Measurements from ENCODE around the gene UBE2F. TPM values are rescaled to one million over a fixed set of nuclear protein-coding genes. Genes with fewer than 3 reads are reported as not detected.

UBE2F gene
- polyA plus RNA-seq, 1 donor = 44.7 TPM

GRCh38 chr2:238069877-238070276 lies 103.1 kb downstream of the UBE2F start:
- peaks cover 5% of the 10 kb centered on the region for H3K4me1 ChIP-seq (ENCODE audit: control insufficient read depth, insufficient read depth, low read length)
- no peak overlapping the region for H3K27ac ChIP-seq (ENCODE audit: low read length)
- H3K9me3 ChIP-seq (ENCODE audit: control insufficient read depth, low read depth, low read length) = peaks cover 2% of the 10 kb centered on the region
- H3K4me3 ChIP-seq (ENCODE audit: low read length) = no peak overlapping the region
- no CpG with 5 or more reads among the region's 9 CpGs for WGBS (ENCODE audit: insufficient coverage, low lambda C conversion rate)
- peaks cover 53% of the 10 kb centered on the region for H3K36me3 ChIP-seq (ENCODE audit: control insufficient read depth, insufficient read depth, low read length)
- no peak for DNase-seq
- H3K27me3 ChIP-seq (ENCODE audit: control insufficient read depth, insufficient read depth, low read length) = no peaks in the 10 kb centered on the region

DNA sequence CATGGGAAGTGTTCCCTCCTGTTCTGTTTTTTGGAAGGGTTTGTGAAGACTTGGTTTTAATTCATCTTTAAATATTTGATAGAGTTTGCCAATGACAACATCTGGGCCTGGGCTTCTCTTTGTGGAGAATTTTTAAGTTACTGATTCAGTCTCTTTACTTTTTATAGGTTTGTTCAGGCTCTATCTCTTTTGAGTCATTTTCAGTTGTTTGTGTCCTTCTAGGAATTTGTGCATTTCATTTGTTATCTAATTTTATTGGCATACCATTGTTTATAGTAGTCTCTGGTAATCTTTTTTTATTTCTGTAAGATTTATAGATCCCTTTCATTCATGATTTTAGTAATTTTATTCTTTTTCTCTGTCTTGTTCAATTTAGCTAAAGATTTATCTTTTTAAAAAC lies 108.6 kb downstream of the UBE2F start:
- no peaks in the 10 kb centered on the region for H3K27me3 ChIP-seq (ENCODE audit: control insufficient read depth, insufficient read depth, low read length)
- H3K9me3 ChIP-seq (ENCODE audit: control insufficient read depth, low read depth, low read length) = peaks cover 9% of the 10 kb centered on the region
- peaks cover 31% of the 10 kb centered on the region for H3K36me3 ChIP-seq (ENCODE audit: control insufficient read depth, insufficient read depth, low read length)
- H3K27ac ChIP-seq (ENCODE audit: low read length) = no peak overlapping the region
- no peak overlapping the region for H3K4me3 ChIP-seq (ENCODE audit: low read length)
- H3K4me1 ChIP-seq (ENCODE audit: control insufficient read depth, insufficient read depth, low read length) = no peaks in the 10 kb centered on the region
- no peak for DNase-seq

DNA sequence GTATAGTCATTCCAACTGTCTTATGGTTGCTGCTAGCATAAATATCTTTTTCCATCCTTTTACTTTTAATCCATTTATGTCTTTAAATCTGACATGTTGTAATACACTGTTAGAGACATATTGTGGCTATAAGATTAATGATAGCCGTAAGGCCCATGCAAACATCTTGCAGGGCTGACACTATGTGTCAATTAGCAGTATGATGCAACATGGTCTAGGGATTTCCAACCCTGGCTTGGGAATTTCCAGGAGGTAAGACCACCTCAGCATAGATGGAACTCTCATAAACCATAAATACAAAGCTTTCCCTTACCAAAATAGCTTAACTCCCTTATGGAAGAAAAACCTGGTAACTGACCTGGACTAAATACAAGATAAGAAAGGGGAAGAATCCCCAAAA lies 110.5 kb downstream of the UBE2F start:
- Histone ChIP-seq H3K27me3 (ENCODE audit: control insufficient read depth, insufficient read depth, low read length) (no peaks in the 10 kb centered on the region), H3K27ac (ENCODE audit: low read length) (no peak overlapping the region), H3K9me3 (ENCODE audit: control insufficient read depth, low read depth, low read length) (peaks cover 12% of the 10 kb centered on the region), H3K4me1 (ENCODE audit: control insufficient read depth, insufficient read depth, low read length) (no peaks in the 10 kb centered on the region), H3K4me3 (ENCODE audit: low read length) (no peak overlapping the region), H3K36me3 (ENCODE audit: control insufficient read depth, insufficient read depth, low read length) (peaks cover 40% of the 10 kb centered on the region)
- no CpG with 5 or more reads among the region's 1 CpG for WGBS (ENCODE audit: insufficient coverage, low lambda C conversion rate)
- no peak for DNase-seq

DNA sequence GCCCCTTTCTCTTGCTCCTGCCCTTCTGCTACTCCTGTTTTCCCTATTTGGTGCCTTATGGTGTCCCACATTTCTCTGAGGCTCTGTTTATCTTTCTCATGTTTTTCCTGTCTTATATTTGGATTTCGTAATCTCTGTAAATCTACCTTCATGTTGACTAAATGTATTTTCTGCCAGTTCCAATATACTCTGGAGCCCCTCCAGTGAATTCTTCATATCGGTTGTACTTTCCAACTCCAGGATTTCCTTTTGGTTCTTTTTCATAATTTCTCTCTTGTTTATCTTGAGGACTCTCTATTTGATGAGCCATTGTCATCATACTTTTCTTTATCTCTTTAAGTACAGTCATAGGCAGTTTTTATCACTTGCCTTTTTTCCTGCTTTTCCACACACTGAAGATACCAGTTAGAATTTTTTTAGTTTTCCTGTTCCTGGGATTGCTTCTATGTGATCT lies 113.1 kb downstream of the UBE2F start:
- H3K27me3 ChIP-seq (ENCODE audit: control insufficient read depth, insufficient read depth, low read length) = no peaks in the 10 kb centered on the region
- DNase-seq = no peak
- no peak overlapping the region for H3K27ac ChIP-seq (ENCODE audit: low read length)
- H3K9me3 ChIP-seq (ENCODE audit: control insufficient read depth, low read depth, low read length) = peaks cover 10% of the 10 kb centered on the region
- WGBS (ENCODE audit: insufficient coverage, low lambda C conversion rate) = 100% methylated on average over 2 of the region's 2 CpGs
- H3K4me1 ChIP-seq (ENCODE audit: control insufficient read depth, insufficient read depth, low read length) = no peaks in the 10 kb centered on the region
- no peak overlapping the region for H3K4me3 ChIP-seq (ENCODE audit: low read length)
- peaks cover 52% of the 10 kb centered on the region for H3K36me3 ChIP-seq (ENCODE audit: control insufficient read depth, insufficient read depth, low read length)

DNA sequence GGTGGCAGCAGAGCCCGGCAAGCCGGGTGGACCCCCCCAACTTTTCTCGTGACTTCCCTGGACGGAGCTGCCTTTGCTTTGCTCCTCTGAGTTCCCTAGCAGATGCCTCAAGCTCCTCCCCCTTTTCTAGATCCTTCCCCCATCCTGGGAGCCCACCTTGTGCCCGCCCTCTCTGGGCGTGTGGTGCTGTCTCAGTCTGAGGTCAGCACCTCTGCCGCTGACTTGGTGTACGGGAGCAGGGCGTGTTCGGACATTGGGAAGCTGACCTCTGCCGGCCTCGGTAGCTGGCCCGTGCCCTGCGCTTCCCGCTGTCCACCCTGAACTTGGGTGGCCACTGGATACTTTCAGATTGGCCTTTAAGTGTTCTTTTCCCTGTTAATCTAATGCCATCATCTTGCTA lies 113.7 kb downstream of the UBE2F start:
- Histone ChIP-seq H3K27ac (ENCODE audit: low read length) (no peak overlapping the region), H3K9me3 (ENCODE audit: control insufficient read depth, low read depth, low read length) (peaks cover 10% of the 10 kb centered on the region), H3K4me3 (ENCODE audit: low read length) (no peak overlapping the region), H3K4me1 (ENCODE audit: control insufficient read depth, insufficient read depth, low read length) (no peaks in the 10 kb centered on the region), H3K36me3 (ENCODE audit: control insufficient read depth, insufficient read depth, low read length) (peaks cover 55% of the 10 kb centered on the region), H3K27me3 (ENCODE audit: control insufficient read depth, insufficient read depth, low read length) (no peaks in the 10 kb centered on the region)
- no CpG with 5 or more reads among the region's 15 CpGs for WGBS (ENCODE audit: insufficient coverage, low lambda C conversion rate)
- no peak for DNase-seq

- Histone ChIP-seq H3K4me1 (ENCODE audit: control insufficient read depth, insufficient read depth, low read length) (no peaks in the 10 kb centered on the region), H3K4me3 (ENCODE audit: low read length) (no peak overlapping the region), H3K36me3 (ENCODE audit: control insufficient read depth, insufficient read depth, low read length) (peaks cover 52% of the 10 kb centered on the region), H3K27me3 (ENCODE audit: control insufficient read depth, insufficient read depth, low read length) (no peaks in the 10 kb centered on the region), H3K9me3 (ENCODE audit: control insufficient read depth, low read depth, low read length) (peaks cover 10% of the 10 kb centered on the region), H3K27ac (ENCODE audit: low read length) (no peak overlapping the region)
- DNase-seq = no peak
- WGBS (ENCODE audit: insufficient coverage, low lambda C conversion rate) = no CpG with 5 or more reads among the region's 13 CpGs
These were observed 114.3 kb downstream of the UBE2F start for GRCh38 chr2:238081150-238081549.

- Histone ChIP-seq H3K27ac (ENCODE audit: low read length) (no peak overlapping the region), H3K36me3 (ENCODE audit: control insufficient read depth, insufficient read depth, low read length) (peaks cover 52% of the 10 kb centered on the region)
- DNase-seq = no peak
These were observed 114.7 kb downstream of the UBE2F start for GRCh38 chr2:238081561-238081960.

DNA sequence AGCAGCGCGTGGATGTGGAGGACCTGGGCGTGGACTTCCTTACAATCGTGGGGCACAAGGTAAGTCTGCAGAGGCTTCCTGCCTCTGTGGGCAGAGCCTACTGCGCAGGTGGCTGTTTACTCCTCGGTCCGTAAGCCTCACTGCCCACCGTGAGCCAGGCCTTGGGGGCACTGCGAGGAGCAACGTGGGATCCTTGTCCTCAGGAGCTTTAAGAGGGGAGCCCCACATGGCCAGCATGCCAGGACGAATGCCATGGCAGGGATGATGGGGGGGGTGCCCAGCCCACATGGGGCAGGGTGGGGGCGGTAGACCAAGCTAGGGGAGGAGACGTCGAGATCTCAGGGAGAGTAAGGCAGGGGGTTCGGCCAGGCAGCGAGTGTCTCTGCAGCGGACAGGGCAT lies 115.3 kb downstream of the UBE2F start:
- H3K4me1 ChIP-seq (ENCODE audit: control insufficient read depth, insufficient read depth, low read length) = no peaks in the 10 kb centered on the region
- peaks cover 52% of the 10 kb centered on the region for H3K36me3 ChIP-seq (ENCODE audit: control insufficient read depth, insufficient read depth, low read length)
- H3K27ac ChIP-seq (ENCODE audit: low read length) = no peak overlapping the region
- peaks cover 10% of the 10 kb centered on the region for H3K9me3 ChIP-seq (ENCODE audit: control insufficient read depth, low read depth, low read length)
- H3K4me3 ChIP-seq (ENCODE audit: low read length) = no peak overlapping the region
- DNase-seq = no peak
- H3K27me3 ChIP-seq (ENCODE audit: control insufficient read depth, insufficient read depth, low read length) = no peaks in the 10 kb centered on the region
- no CpG with 5 or more reads among the region's 17 CpGs for WGBS (ENCODE audit: insufficient coverage, low lambda C conversion rate)

More at GRCh38 chr2:238081561-238081960, 114.7 kb downstream of the UBE2F start:
- WGBS (ENCODE audit: insufficient coverage, low lambda C conversion rate) = 100% methylated on average over 2 of the region's 16 CpGs
- Histone ChIP-seq H3K4me3 (ENCODE audit: low read length) (no peak overlapping the region), H3K9me3 (ENCODE audit: control insufficient read depth, low read depth, low read length) (peaks cover 10% of the 10 kb centered on the region), H3K27me3 (ENCODE audit: control insufficient read depth, insufficient read depth, low read length) (no peaks in the 10 kb centered on the region), H3K4me1 (ENCODE audit: control insufficient read depth, insufficient read depth, low read length) (no peaks in the 10 kb centered on the region)

GRCh38 chr2:238082827-238083226 lies 116.0 kb downstream of the UBE2F start:
- DNase-seq = no peak
- Histone ChIP-seq H3K4me1 (ENCODE audit: control insufficient read depth, insufficient read depth, low read length) (no peaks in the 10 kb centered on the region), H3K27me3 (ENCODE audit: control insufficient read depth, insufficient read depth, low read length) (no peaks in the 10 kb centered on the region), H3K4me3 (ENCODE audit: low read length) (no peak overlapping the region), H3K27ac (ENCODE audit: low read length) (no peak overlapping the region), H3K36me3 (ENCODE audit: control insufficient read depth, insufficient read depth, low read length) (peaks cover 46% of the 10 kb centered on the region), H3K9me3 (ENCODE audit: control insufficient read depth, low read depth, low read length) (peaks cover 10% of the 10 kb centered on the region)
- WGBS (ENCODE audit: insufficient coverage, low lambda C conversion rate) = 83% methylated on average over 1 of the region's 7 CpGs

DNA sequence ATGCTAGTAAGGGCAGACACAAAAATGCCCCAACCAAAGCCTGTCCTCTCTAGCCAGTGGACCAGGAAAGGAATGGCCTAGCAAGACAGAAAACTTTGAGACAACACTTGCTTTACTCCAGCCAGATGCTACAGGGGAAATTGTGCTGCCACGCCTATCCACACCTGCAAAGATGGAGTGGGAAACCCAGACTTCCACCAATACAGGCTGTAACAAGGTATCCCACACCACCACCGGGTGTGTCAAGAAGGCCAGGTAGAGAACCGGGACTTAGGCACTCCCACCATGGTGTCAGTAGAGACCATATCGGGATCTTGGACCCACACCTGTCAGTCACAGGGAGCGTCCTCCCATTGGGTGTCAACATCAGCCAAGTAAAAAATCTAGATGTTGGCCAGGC lies 117.1 kb downstream of the UBE2F start:
- no peak overlapping the region for H3K4me3 ChIP-seq (ENCODE audit: low read length)
- peaks cover 44% of the 10 kb centered on the region for H3K36me3 ChIP-seq (ENCODE audit: control insufficient read depth, insufficient read depth, low read length)
- H3K27ac ChIP-seq (ENCODE audit: low read length) = no peak overlapping the region
- no peaks in the 10 kb centered on the region for H3K4me1 ChIP-seq (ENCODE audit: control insufficient read depth, insufficient read depth, low read length)
- H3K9me3 ChIP-seq (ENCODE audit: control insufficient read depth, low read depth, low read length) = peaks cover 7% of the 10 kb centered on the region
- no peak for DNase-seq
- 100% methylated on average over 1 of the region's 5 CpGs for WGBS (ENCODE audit: insufficient coverage, low lambda C conversion rate)
- no peaks in the 10 kb centered on the region for H3K27me3 ChIP-seq (ENCODE audit: control insufficient read depth, insufficient read depth, low read length)

- Histone ChIP-seq H3K27me3 (ENCODE audit: control insufficient read depth, insufficient read depth, low read length) (no peaks in the 10 kb centered on the region), H3K36me3 (ENCODE audit: control insufficient read depth, insufficient read depth, low read length) (peaks cover 47% of the 10 kb centered on the region), H3K9me3 (ENCODE audit: control insufficient read depth, low read depth, low read length) (peaks cover 7% of the 10 kb centered on the region), H3K4me1 (ENCODE audit: control insufficient read depth, insufficient read depth, low read length) (no peaks in the 10 kb centered on the region), H3K27ac (ENCODE audit: low read length) (no peak overlapping the region), H3K4me3 (ENCODE audit: low read length) (no peak overlapping the region)
- DNase-seq = no peak
- 100% methylated on average over 1 of the region's 7 CpGs for WGBS (ENCODE audit: insufficient coverage, low lambda C conversion rate)
These were observed 117.9 kb downstream of the UBE2F start for GRCh38 chr2:238084761-238085160.
